HG02623 (cell line): Measurements from ENCODE around the gene EHBP1.

ENCODE experiments used
- ATAC-seq: cut with Tn5 transposase; IDR thresholded peaks from one replicate; pipeline ENCODE4 v1.9.1; 2021; ENCODE audit warnings: moderate library complexity; ENCODE audit not compliant: unreplicated experiment

The EHBP1 gene

GRCh38 chr2:62774555-62775366 lies 69.2 kb downstream of the EHBP1 start:
- no peak for ATAC-seq

- no peak for ATAC-seq
Measured at GRCh38 chr2:62775367-62775668, 69.8 kb downstream of the EHBP1 start.

- no peak for ATAC-seq
Measured at GRCh38 chr2:62783679-62784078, 78.2 kb downstream of the EHBP1 start.

- ATAC-seq, result no peak
Measured at GRCh38 chr2:62784341-62784740, 78.8 kb downstream of the EHBP1 start.

GRCh38 chr2:62785216-62785615 lies 79.7 kb downstream of the EHBP1 start:
- peak; percentile 79 for ATAC-seq

GRCh38 chr2:62785810-62786597 lies 80.5 kb downstream of the EHBP1 start:
- no peak for ATAC-seq

GRCh38 chr2:62787386-62787785 lies 81.9 kb downstream of the EHBP1 start:
- ATAC-seq, result peak; percentile 62

- no peak for ATAC-seq
Measured at GRCh38 chr2:62789518-62789917, 84.0 kb downstream of the EHBP1 start.

GRCh38 chr2:62789918-62790317 lies 84.4 kb downstream of the EHBP1 start:
- no peak for ATAC-seq

GRCh38 chr2:62792408-62792807 lies 86.9 kb downstream of the EHBP1 start:
- no peak for ATAC-seq

GRCh38 chr2:62793213-62793612 lies 87.7 kb downstream of the EHBP1 start:
- ATAC-seq, result no peak

GRCh38 chr2:62794791-62795190 lies 89.3 kb downstream of the EHBP1 start:
- no peak for ATAC-seq

GRCh38 chr2:62795341-62795740 lies 89.8 kb downstream of the EHBP1 start:
- no peak for ATAC-seq

GRCh38 chr2:62797107-62797506 lies 91.6 kb downstream of the EHBP1 start:
- no peak for ATAC-seq

- no peak for ATAC-seq
Measured at GRCh38 chr2:62800618-62801017, 95.1 kb downstream of the EHBP1 start.

GRCh38 chr2:62801110-62801509 lies 95.6 kb downstream of the EHBP1 start:
- no peak for ATAC-seq

GRCh38 chr2:62801814-62802523 lies 96.5 kb downstream of the EHBP1 start:
- no peak for ATAC-seq

GRCh38 chr2:62803961-62804360 lies 98.4 kb downstream of the EHBP1 start:
- no peak for ATAC-seq

- no peak for ATAC-seq
Measured at GRCh38 chr2:62806231-62806630, 100.7 kb downstream of the EHBP1 start.

GRCh38 chr2:62808554-62808953 lies 103.0 kb downstream of the EHBP1 start:
- ATAC-seq, result no peak

GRCh38 chr2:62811086-62811485 lies 105.6 kb downstream of the EHBP1 start:
- no peak for ATAC-seq

GRCh38 chr2:62811972-62812371 lies 106.5 kb downstream of the EHBP1 start:
- no peak for ATAC-seq
